Immature natural killer cell (primary cell): ENCODE results near the gene PRDM2. TPM values are rescaled to one million over a fixed set of nuclear protein-coding genes. Genes with fewer than 3 reads are reported as not detected.

Source experiments
- DNase-seq, 3 donors: peaks; one replicate each; pipeline ENCODE4 v3.0.0; 2022; ENCODE audit warnings: mixed read lengths in 1 of 3
- H3K27ac Mint-ChIP-seq, 6 donors: one replicate each; pipeline ENCODE4 v1.8.0; 2020; ENCODE audit warnings: mixed read lengths in 6 of 6, mild to moderate bottlenecking in 5 of 6, inconsistent platforms in 4 of 6, moderate library complexity in 3 of 6
- H3K27me3 Mint-ChIP-seq, 3 donors: one replicate each; pipeline ENCODE4 v1.8.0; 2020 to 2021; ENCODE audit warnings: low read depth in 3 of 3, mild to moderate bottlenecking in 3 of 3, mixed read lengths in 3 of 3, moderate library complexity in 3 of 3, inconsistent platforms in 1 of 3
- H3K36me3 Mint-ChIP-seq, 3 donors: one replicate each; pipeline ENCODE4 v1.8.0; 2020; ENCODE audit warnings: mixed read lengths in 3 of 3, inconsistent platforms in 2 of 3, mild to moderate bottlenecking in 2 of 3
- H3K4me1 Mint-ChIP-seq, 2 donors: one replicate each; pipeline ENCODE4 v1.8.0; 2020; ENCODE audit warnings: inconsistent platforms in 2 of 2, mild to moderate bottlenecking in 2 of 2, mixed read lengths in 2 of 2, moderate library complexity in 1 of 2
- H3K4me3 Mint-ChIP-seq, 5 donors: one replicate each; pipeline ENCODE4 v1.8.0; 2020; ENCODE audit warnings: mild to moderate bottlenecking in 5 of 5, mixed read lengths in 5 of 5, inconsistent platforms in 3 of 5, moderate library complexity in 3 of 5
- H3K9me3 Mint-ChIP-seq, 6 donors: one replicate each; pipeline ENCODE4 v1.8.0; 2020; ENCODE audit warnings: mild to moderate bottlenecking in 6 of 6, mixed read lengths in 6 of 6, inconsistent platforms in 4 of 6, moderate library complexity in 3 of 6
- polyA plus RNA-seq, 3 donors: library from polyadenylated mRNA; unstranded; fragments of 300-500 nt; fragmentation: Illumina TruSeq; gene quantifications; one replicate each; pipeline ENCODE4 v1.2.3, GENCODE V29; 2021

PRDM2 gene
- polyA plus RNA-seq, 3 donors from 2014 or later: 9.6 to 34.1 (median 10.8) TPM

DNA sequence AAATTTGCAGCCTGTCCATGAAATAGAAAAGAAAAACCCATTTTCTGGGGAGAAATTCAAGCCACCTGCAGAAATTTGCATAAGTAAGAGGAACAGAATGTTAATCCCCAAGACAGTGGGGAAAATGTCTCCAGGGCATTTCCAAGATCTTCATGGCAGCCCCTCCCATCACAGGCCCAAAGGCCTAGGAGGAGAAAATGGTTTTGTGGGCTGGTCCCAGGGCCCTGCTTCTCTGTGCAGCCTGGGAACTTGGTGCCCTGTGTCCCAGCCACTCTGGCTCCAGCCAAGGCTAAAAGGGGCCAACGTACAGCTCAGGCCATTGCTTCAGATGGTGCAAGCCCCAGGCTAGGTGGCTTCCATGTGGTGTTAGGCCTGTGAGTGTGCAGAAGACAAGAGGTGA is 155.6 kb downstream of the PRDM2 start:
- DNase-seq: no peak
- Mint-ChIP-seq H3K27ac (no peak overlapping the region), H3K4me3 (no peak overlapping the region), H3K36me3 (peaks cover 0 to 11% (median 0%) of the 10 kb centered on the region in 3 donors), H3K27me3 (peaks cover 0 to 9% (median 4%) of the 10 kb centered on the region in 3 donors), H3K9me3 (no peaks in the 10 kb centered on the region), H3K4me1 (no peaks in the 10 kb centered on the region)

DNA sequence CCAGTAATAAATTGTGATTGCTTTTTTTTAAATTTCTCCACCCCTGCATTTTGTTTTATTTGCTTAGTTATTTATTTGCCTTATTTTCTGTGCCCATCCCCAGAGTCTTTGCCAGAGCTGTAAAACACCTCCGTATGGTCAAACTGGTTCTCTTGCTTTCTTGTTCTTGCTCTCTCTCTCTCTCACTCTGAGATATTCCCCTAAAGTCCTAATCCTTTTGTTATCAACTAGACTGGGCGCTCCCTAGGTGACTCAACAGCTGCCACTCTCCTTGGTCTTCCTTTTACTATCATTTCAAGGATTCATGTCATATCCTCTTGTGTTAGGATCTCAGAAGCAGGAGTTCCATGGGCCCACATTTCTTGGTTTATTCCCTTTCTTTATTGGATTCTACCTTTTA is 160.0 kb downstream of the PRDM2 start:
- no peaks in the 10 kb centered on the region for H3K9me3 Mint-ChIP-seq

DNA sequence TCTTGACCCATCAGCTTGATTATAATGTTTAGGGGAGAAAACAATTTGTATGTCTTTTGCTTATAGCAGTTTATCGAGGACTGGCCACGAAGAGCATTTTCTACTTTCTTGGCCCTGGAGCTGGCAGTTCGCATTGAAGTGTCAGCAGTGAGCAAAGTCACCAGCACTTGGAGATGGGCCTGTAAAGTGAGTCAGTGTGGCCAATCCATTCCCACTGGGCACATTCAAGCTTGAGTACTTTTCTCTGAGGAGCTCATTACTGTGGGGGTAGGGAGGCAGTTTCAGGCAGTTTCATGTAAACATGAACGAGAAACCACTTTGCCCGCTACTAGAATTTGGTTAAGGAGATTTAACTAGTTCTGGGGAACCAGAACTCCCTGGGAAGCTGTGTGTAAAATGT is 164.8 kb downstream of the PRDM2 start:
- H3K4me1 Mint-ChIP-seq: no peaks in the 10 kb centered on the region
- no peak overlapping the region for H3K4me3 Mint-ChIP-seq
- peaks cover 0 to 9% (median 2%) of the 10 kb centered on the region in 3 donors for H3K27me3 Mint-ChIP-seq
- H3K27ac Mint-ChIP-seq: no peak overlapping the region
- no peak for DNase-seq
- H3K9me3 Mint-ChIP-seq: peaks cover 0 to under 1% (median 0%) of the 10 kb centered on the region in 6 donors
- H3K36me3 Mint-ChIP-seq: peaks cover 0 to 7% (median 0%) of the 10 kb centered on the region in 3 donors

More for the DNA sequence above, 160.0 kb downstream of the PRDM2 start:
- Mint-ChIP-seq H3K4me3 (no peak overlapping the region), H3K27ac (no peak overlapping the region), H3K27me3 (peaks cover 2 to 14% (median 3%) of the 10 kb centered on the region in 3 donors), H3K4me1 (no peaks in the 10 kb centered on the region), H3K36me3 (peaks cover 0 to 7% (median 4%) of the 10 kb centered on the region in 3 donors)
- DNase-seq: no peak

DNA sequence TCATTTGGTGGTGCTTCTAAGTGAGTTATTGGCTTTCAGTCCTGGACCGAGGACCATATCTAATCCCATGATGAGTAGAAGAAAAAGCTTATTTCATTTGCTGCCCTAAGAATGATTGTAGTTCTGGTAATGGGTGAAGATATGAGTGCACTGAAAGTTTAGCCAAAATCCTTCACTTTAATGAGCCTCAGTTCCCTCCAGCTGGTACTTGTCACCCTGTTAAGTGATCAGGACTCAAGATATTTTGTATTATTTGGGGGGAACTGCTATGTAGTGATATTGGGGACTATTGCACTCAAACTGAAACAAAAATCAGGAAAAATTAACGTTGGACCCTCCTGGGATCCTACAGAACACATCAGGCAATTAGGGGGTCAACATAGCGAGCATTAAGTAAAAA is 165.9 kb downstream of the PRDM2 start:
- no peak overlapping the region for H3K4me3 Mint-ChIP-seq
- no peak overlapping the region for H3K27ac Mint-ChIP-seq
- H3K36me3 Mint-ChIP-seq: peaks cover 0 to 7% (median 0%) of the 10 kb centered on the region in 3 donors

DNA sequence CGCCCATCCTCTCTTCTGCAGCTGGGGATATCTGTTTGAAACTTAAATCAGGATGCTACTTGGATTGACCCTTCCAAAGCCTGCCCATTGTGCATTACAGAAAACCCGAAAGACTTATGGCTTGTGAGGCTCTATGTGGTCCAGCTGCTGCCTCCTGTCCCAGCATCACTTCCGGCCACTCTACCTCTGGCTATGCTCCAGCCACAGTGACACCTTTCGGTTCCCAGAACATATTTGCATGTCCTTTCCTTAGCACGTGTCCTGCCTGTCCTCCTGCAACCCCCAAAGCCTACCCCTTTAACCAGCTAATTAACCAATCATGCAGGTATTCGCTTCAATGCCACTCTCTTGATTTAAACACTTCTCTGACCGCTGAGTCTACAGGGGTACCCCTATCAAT is 167.6 kb downstream of the PRDM2 start:
- no peak for DNase-seq
- H3K27me3 Mint-ChIP-seq: peaks cover 0 to 2% (median under 1%) of the 10 kb centered on the region in 3 donors
- no peak overlapping the region for H3K27ac Mint-ChIP-seq
- H3K9me3 Mint-ChIP-seq: peaks cover 0 to 1% (median 0%) of the 10 kb centered on the region in 6 donors
- peaks cover 0 to 9% (median 6%) of the 10 kb centered on the region in 3 donors for H3K36me3 Mint-ChIP-seq
- H3K4me3 Mint-ChIP-seq: no peak overlapping the region
- H3K4me1 Mint-ChIP-seq: no peaks in the 10 kb centered on the region

More for the DNA sequence above, 165.9 kb downstream of the PRDM2 start:
- no peak for DNase-seq
- Mint-ChIP-seq H3K9me3 (peaks cover 0 to 1% (median 0%) of the 10 kb centered on the region in 6 donors), H3K4me1 (no peaks in the 10 kb centered on the region), H3K27me3 (peaks cover 0 to 5% (median 2%) of the 10 kb centered on the region in 3 donors)

DNA sequence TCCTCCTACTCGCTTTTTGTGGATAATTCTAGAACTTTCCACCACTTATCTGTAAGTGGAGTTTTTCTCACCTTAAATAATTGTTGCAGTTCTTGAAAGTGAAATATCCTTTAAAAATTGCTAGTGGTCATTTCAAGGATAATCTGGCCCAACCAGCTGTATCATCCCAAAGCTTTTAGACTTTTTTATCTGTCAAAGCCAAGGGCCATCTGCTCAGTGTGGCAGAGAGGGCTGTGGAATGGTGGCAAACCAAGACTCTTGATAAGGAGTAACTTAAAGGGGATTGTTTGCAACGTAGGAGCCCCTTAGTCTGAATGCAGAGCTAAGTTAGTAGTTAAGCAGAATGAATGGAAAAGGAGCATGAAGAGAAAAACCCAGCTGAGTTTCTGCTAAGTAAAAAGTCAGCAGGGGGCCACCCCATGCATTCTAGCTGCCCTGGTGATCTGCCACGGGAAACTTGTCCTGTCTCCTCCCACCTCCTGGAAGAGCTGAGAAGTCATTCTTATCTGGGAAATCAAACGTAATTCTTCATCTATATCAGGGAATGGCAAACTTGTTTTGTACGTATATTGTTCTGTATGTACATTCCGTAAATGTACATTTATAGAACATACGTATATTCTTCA is 169.3 kb downstream of the PRDM2 start:
- no peak overlapping the region for H3K4me3 Mint-ChIP-seq
- H3K9me3 Mint-ChIP-seq: peaks cover 0 to 1% (median 0%) of the 10 kb centered on the region in 6 donors
- no peaks in the 10 kb centered on the region for H3K4me1 Mint-ChIP-seq
- no peak for DNase-seq
- no peak overlapping the region for H3K27ac Mint-ChIP-seq
- H3K36me3 Mint-ChIP-seq: peaks cover 0 to 9% (median 6%) of the 10 kb centered on the region in 3 donors
- peaks cover 0 to 2% (median 2%) of the 10 kb centered on the region in 3 donors for H3K27me3 Mint-ChIP-seq

DNA sequence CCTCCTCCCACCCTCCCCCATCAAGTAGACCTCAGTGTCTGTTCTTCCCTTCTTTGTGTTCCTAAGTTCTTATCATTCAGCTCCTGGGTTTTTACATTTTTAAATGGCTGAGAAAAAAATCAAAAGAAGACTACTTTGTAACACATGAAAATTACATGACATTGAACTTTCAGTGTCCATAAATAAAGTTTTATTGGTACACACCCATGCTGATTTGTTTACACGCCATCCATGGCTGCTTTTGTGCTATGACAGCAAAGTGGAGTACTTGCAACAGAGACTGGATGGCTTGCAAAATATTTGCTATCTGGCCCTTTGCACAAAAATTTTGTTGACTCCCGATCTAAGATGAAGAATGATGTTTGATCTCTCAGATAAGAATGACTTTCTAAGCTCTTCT is 171.4 kb downstream of the PRDM2 start:
- peaks cover 0 to 1% (median 0%) of the 10 kb centered on the region in 6 donors for H3K9me3 Mint-ChIP-seq
- peaks cover 0 to 6% (median 3%) of the 10 kb centered on the region in 3 donors for H3K36me3 Mint-ChIP-seq
- H3K4me3 Mint-ChIP-seq: no peak overlapping the region
- H3K4me1 Mint-ChIP-seq: no peaks in the 10 kb centered on the region
- H3K27me3 Mint-ChIP-seq: peaks cover 0 to 5% (median 3%) of the 10 kb centered on the region in 3 donors
- H3K27ac Mint-ChIP-seq: no peak overlapping the region
- DNase-seq: no peak

DNA sequence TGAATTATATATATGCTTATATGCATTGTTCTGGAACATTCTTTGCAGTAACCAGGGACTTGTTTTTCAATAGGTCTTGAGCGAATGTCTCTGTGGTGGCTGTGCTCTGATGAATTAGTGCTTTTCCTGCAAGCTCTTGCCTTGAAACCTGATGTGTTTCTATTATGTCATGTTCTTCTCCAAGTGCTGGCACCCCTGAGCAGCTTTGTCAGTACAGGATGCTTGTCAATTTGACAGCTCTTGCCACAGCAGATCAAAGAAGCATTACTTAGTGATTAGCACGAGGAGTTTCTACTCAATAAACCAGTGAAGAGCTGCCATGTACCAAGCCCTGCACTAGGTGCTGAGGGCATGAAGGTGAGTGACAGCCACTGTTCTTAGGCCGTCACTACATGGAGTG is 171.9 kb downstream of the PRDM2 start:
- Mint-ChIP-seq H3K27me3 (peaks cover 0 to 5% (median 3%) of the 10 kb centered on the region in 3 donors), H3K36me3 (peaks cover 0 to 6% (median 3%) of the 10 kb centered on the region in 3 donors), H3K4me1 (no peaks in the 10 kb centered on the region), H3K27ac (no peak overlapping the region), H3K4me3 (no peak overlapping the region), H3K9me3 (peaks cover 0 to 1% (median 0%) of the 10 kb centered on the region in 6 donors)
- DNase-seq: no peak

DNA sequence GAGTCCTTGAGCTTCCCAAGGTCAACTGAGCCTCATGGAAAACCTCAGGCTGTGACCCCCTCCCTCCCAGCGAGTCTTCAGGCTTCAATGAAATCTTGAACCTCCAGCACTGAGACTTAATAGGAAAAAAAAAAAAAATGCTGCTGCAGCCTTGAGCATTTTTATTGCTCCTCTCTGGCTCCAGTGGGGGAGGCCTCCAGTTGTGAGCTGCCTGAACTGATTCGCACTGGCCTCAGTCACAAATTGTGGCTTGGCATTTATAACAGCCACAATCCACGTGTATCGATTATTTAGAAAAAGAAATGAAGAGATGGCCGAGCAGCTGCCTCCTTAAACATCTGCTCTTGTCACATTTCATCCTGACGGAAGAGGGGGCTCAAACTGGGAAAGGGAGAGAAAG is 173.0 kb downstream of the PRDM2 start:
- Mint-ChIP-seq H3K4me3 (no peak overlapping the region), H3K27me3 (peaks cover 0 to 5% (median 5%) of the 10 kb centered on the region in 3 donors), H3K9me3 (peaks cover 0 to 1% (median 0%) of the 10 kb centered on the region in 6 donors), H3K27ac (no peak overlapping the region), H3K36me3 (peaks cover 0 to 6% (median 3%) of the 10 kb centered on the region in 3 donors), H3K4me1 (no peaks in the 10 kb centered on the region)
- no peak for DNase-seq

Other genes starting within 250 kb of the PRDM2 start
- gene LRRC38, start 186.2 kb upstream of the PRDM2 start, polyA plus RNA-seq: not detected
- not detected for gene PDPN, start 116.4 kb upstream of the PRDM2 start, polyA plus RNA-seq